Left cardiac atrium (tissue), 4 donors: ENCODE results near the gene PHF12. TPM values are rescaled to one million over a fixed set of nuclear protein-coding genes. Genes with fewer than 3 reads are reported as not detected.
"Not testable (repeated sequence)": the region's sequence is repeated elsewhere in the genome, so short reads cannot be mapped to it uniquely, and the experiment has no call there.

ENCODE experiments used
- ATAC-seq, 2 donors: fragments of 200-7000 bp; cut with Tn5 transposase; one replicate each; pipeline ENCODE4 v1.9.1; 2020; ENCODE audit warnings: mild to moderate bottlenecking in 2 of 2, moderate library complexity in 2 of 2
- DNase-seq: peaks from one replicate; pipeline ENCODE4 v3.0.0-alpha.2; 2020
- intact Hi-C, 2 donors: fragments of 100-400 bp; cut with DNase I; formaldehyde crosslinking; loops; one replicate each; pipeline versions ENCODE4 v1.14.1 to v1.15.1; 2022 to 2023
- total RNA-seq, 2 donors: library from RNA; stranded (reverse); fragmentation: NEBNext Ultra II Directional; extraction: Animal tissue kit (Norgen Biotek cat#: 25700); gene quantifications; one replicate each; pipeline ENCODE4 v1.2.1, GENCODE V29; 2021
- donor health status: DM: no; HTN: yes; CAD: no.
- donor health status: DM: no; HTN: yes; CAD: no; lungs with severe emphysema.
- donor health status: DM: yes; HTN: yes; CAD: no.
- donor health status: Dilated cardiomyopathy.

PHF12 gene
- total RNA-seq, 2 donors from 2014 or later = 18.8 to 23.4 TPM

DNA sequence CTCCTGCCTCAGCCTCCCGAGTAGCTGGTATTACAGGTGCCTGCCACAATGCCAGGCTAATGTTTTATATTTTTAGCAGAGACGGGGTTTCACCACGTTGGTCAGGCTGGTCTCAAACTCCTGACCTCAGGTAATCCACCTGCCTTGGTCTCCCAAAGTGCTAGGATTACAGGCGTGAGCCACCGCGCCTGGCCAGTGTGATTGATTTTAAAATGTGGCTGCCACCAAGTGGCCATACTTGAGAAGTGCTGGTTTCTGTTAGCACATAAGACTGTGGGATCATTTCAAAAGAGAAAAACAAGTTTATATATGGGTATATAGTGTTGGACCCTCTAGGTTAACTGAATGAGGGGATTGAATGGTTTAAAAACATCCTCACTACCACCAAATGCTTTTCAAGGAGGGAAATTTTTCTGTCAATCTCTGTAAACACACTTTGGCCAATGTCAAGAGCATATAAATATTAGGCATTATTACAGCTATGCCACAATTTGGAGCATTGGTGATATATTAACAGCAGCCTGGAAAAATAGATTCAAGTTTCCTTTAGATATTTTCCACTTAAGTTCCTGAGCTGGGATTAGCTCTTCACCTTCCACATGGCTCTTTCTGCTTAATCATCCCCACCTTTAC, 34.9 kb downstream of the PHF12 start:
- DNase-seq (no peak), ATAC-seq (peak; percentile 63 to 71)
- intact Hi-C loops = loop anchor here in 1 of 2 donors (5.0 kb wide), 1 partner anchor 154 kb away; no protein-coding TSS in a partner anchor

DNA sequence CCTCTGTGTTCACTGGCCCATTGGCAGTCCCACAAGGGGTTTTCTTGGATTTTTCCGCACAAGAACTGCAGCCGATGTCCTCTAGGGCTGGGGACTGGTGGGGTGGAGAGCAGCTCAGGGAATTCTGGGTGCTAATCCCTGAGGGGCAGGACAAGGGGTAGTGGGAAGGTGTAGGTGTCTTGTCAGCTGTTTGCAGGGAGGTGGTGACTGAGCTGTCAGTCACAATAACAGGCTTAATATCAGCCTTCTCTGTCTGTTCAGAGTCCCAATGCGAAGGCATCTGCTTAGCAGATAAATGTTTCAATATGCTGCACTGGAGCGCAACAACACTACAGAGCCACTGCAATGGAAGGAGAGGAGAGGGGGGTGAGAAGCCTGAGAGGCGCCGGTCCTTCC, 38.4 kb downstream of the PHF12 start:
- intact Hi-C loops = no loop called here
- DNase-seq = no peak
- ATAC-seq = no peak

DNA sequence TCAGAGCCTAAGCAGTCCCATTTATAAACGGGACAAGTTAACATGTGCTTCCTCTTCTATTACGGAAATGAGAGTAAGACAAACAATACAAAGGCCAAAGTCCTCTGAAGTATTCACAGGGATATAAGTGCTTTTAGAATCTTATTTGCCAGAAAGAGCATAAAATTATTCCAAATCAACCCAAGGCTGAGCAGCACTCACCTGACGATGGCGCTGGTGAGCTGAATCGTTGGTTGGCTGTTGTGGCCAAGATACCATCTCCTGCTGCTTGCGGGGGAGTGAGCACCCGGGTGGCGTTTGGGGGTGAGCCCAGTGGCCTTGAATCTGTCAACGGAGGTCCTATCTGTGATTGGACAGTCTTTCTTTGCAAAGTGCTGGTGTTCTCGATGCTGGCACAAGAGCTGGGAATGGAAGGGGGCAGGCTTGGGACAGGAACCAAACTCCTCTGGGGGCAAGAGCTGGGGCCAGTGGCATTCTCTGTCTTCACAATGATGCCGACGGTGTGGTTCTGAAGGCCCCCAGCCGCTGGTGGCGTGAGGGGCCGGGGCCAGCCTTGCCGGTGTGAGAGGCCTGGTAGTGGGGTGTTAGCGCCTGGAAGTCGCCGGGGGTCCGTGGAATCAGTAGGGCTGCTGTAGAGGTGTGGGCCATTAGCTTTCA, 38.9 kb downstream of the PHF12 start:
- intact Hi-C loops = no loop called here
- DNase-seq = no peak
- ATAC-seq = no peak

DNA sequence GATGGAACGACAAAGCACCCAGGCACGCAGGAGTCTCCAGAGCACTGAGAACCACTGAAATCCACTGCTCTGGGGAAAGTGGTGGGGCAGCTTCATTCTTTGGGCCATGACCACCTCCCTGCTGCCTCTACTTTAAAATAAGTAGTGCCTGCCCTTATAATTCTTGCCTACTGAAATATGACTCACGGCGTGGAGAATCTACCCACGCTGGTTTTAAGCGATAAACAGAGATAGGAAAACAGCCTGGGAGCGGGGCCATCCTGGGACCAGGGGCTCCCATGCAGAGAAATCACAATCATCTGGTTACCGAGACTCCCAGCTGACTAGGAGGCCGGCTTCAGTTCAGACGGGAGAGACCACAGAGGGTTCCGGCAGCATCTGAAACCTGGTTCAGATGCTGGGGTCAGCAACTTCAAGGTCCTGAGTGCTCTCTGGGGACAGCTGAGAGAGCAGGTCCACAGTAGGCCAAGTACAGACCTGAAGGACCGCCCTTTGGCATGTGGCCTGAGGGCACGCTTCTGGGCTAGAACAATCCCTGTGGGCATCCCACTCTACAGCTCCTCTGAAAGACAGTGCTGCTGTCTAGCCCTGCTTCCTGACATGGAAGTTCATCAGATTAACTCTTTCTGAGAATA, 39.8 kb downstream of the PHF12 start:
- intact Hi-C loops = no loop called here
- DNase-seq (no peak), ATAC-seq (no peak)

DNA sequence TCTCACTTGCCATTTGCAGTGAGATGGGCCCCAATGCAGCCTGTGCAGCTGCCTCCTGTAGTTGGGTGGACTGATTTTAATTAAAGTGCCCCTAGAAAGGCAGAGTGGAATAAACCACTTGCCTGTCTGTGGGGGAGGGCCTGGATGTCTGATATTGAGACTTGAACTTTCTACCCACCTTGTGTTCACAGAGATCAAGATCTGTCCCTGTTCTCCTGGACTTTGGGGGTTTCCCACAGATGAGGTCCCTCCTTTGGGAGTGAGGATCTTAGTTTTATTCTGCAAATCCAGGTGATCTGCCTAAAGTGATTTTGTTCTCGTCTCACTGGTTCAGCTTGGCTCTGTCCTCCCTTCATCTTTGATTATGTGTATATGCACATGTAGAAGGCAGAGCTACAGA, 40.8 kb downstream of the PHF12 start:
- intact Hi-C loops = no loop called here
- no peak for DNase-seq
- no peak for ATAC-seq

DNA sequence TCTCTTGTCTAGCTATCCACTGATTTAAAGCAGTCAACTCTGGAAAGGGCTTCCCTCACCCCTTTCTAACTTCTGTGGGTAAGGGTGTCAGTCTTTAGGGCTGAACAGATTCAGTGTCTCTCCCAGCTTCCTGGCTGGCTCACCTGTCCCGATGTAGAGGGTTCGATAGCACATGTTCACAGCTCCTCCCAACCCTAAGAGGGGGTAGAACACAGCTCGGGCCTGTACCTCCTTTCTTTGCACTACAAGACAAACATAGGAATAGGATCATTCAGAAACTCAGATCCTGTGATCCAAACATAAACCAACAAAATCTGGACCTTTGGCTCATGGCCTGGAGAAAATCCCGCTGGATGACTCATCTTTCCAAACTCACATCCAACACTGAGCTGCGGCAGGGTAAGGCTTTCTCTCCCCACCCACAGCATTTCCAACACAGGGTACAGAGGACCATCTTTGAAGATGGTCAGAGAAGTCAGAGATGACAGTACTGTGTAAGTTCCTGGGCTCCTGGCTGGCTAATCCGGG, 42.6 kb downstream of the PHF12 start:
- ATAC-seq (peak; percentile 44 to 71), DNase-seq (peak; percentile 49)
- intact Hi-C loops = loop anchor here in 1 of 2 donors (10.0 kb wide), 1 partner anchor 144 kb away; no protein-coding TSS in a partner anchor

DNA sequence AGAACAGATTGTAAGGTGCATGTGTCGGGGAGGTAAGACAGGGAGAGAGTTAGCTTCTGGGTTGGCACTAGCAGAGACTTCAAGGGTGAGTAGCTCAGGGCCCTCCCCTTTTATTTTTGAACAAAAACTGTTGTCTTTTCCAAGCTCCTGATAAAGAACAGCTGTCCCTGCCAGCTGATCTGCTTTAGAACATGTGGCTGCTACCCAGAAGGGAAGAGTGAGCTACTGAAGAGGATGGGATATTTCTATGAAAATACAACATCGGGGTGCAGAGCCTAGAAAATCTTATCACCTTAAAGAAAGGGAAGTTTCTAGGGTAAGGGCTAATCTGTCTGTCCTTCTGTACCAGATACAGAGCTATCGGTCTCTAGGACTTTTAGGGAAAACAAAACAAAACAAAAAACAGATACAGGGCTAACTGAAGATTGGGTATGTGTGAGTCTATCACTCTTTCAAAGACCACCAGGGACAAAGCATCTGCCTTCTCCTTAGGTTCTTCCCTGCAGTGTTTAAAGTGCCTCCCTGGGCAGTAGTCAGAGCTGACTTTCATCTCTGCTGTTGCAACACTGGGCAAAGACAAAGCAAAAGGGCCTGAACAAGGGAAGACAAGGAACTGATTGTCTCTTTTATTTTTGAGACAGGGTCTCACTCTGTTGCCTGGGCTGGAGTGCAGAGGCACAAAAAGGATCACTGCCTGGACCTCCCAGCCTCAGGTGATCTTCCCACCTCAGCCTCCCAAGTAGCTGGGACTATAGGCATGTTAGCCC, 43.4 kb downstream of the PHF12 start:
- intact Hi-C loops = loop anchor here in 1 of 2 donors (10.0 kb wide), 1 partner anchor 143 kb away; no protein-coding TSS in a partner anchor
- ATAC-seq (peak in 1 of 2 donors; percentile 8), DNase-seq (no peak)

DNA sequence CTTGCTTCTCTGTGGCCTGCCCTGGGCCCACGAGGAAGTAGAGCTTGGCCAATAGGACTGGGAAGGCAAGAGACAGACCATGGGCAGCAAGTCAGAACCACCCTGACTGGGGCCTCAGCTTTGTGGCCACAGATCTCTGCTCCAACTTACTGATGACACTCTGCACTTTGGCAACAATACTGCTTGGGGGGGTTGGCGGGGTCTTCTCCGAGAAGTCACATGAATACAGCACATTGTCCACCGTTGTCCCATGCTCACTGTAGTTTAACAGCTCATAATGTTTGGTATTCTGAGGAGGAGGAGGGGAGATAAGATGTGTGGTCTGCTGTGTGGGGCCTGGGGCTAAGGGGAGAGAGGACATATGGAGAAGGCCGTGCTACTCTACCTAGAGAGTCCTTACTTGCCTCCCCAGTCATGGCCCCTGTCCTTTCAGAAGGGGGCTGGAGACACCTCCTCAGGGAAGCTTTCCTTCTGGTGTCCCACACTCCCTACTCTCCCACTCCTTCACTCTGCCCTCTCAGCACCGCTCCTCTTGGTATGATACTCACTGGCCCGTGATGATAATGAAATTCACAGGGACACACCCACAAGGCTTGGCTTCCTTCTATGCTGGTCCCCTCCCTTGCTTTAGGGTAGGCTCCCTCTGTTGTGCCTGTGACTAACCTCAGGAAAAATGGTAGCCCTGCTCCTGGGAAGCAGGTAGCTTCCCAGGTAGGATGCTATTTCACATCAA, 44.4 kb downstream of the PHF12 start:
- ATAC-seq = no peak
- intact Hi-C loops = loop anchor here in 1 of 2 donors (10.0 kb wide), 1 partner anchor 142 kb away; no protein-coding TSS in a partner anchor
- DNase-seq = no peak

DNA sequence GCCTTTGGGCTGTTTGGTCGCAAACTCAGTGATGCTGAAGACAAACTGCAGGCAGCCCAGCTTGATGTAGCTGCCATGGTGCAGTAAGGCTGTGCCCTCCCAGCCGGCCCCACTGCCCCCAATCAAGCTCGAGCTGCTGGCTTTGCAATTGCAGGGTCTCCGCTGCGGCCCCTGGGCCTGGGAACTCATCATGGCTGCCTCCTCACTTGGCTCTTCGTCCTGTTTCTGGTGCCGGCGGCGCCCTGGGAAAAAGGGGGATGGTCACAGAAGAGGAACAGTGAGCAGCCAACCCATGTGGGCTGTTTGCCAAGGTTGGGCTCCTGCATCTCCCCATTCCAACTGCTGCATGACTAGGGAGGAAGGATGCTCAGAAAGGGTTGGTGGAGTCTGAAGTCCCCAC, 45.0 kb downstream of the PHF12 start:
- intact Hi-C loops = loop anchor here in 1 of 2 donors (10.0 kb wide), 1 partner anchor 141 kb away; no protein-coding TSS in a partner anchor
- ATAC-seq = no peak

DNA sequence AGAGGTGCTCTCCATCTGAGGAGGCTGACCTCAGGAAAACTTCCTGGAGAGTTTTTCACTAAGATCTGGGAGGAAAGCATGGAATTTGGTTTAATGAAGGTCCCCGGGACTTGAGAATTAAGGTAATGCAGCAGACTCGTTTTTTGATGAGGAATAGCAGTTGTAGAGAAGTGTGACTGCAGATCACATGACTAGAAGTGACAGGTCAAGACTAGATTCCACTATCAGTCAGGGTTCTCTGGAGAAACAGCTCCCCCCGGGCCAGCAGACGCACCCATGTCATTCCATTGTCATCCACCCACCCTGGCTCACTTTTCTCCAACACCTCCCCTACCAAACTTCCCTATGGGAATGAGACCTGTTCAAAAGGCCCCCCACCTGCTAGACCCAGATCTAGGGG, 46.5 kb downstream of the PHF12 start:
- DNase-seq = no peak
- intact Hi-C loops = loop anchor here (5.0 to 10.0 kb wide), 2 partner anchors 48 to 140 kb away; partner anchors contain the start of gene PHF12 (in 1 of the 2)
- ATAC-seq = no peak

More for the DNA sequence above, 45.0 kb downstream of the PHF12 start:
- DNase-seq = no peak

DNA sequence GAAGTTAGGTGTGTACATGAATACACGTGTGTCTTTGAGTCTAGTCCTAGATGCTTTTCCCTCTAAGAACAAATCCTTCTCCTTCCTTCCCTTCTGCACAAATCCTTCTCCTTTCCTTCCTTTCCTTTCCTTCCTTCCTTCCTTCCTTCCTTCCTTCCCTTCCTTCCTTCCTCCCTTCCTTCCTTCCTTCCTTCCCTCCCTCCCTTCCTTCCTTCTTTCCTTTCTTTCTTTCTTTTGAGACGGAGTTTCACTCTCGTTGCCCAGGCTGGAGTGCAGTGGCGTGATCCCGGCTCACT, 47.8 kb downstream of the PHF12 start:
- not testable (repeated sequence) for DNase-seq, ATAC-seq
- intact Hi-C loops = loop anchor here (5.0 to 10.0 kb wide), 2 partner anchors 49 to 139 kb away; partner anchors contain the start of gene PHF12 (in 1 of the 2)

DNA sequence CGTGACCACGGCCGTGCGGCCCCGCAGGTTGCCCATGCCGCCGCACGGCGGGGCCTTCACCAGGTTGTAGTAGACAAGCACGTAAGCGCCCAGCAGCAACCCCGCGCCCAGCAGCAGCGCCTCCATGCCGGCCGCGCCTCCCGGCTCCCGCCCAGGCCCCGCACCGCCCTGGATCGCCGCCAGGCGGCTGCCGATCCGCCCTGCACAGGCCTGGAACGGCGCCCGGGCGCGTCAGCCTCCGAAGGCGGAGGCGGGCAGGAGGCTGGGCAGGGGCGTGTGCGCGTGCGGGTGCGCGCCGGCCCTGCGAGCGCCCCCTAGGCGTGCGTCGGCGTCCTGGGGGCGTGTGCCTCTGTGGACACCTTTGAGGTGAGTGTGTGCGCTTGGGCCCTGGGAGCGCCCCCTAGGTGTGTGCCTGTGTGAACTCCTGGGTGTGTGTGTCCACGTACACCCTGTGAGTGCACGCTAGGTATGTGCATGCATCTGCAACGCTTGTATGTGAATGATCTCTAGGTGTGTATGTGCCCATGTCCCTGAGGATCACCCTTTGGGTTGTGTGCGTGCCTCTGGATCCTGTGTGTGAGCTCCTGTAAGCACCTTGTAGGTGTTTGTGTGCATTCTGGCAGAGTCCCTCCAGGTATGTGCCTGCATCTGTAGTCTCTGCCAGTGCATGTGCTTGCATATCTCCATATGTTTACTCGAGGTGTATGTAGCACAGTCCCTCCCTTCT, 48.3 kb downstream of the PHF12 start, which contains the start of gene DHRS13:
Gene DHRS13 (minus strand): TSS at position 261 of the 727 bp plus-strand sequence. CDS start 135 bp downstream, at position 126.
- peak; percentile 91 for DNase-seq
- intact Hi-C loops = loop anchor here (5.0 to 10.0 kb wide), 2 partner anchors 49 to 138 kb away; partner anchors contain the start of gene PHF12 (in 1 of the 2)
- ATAC-seq = peak; percentile 94 to 95

DNA sequence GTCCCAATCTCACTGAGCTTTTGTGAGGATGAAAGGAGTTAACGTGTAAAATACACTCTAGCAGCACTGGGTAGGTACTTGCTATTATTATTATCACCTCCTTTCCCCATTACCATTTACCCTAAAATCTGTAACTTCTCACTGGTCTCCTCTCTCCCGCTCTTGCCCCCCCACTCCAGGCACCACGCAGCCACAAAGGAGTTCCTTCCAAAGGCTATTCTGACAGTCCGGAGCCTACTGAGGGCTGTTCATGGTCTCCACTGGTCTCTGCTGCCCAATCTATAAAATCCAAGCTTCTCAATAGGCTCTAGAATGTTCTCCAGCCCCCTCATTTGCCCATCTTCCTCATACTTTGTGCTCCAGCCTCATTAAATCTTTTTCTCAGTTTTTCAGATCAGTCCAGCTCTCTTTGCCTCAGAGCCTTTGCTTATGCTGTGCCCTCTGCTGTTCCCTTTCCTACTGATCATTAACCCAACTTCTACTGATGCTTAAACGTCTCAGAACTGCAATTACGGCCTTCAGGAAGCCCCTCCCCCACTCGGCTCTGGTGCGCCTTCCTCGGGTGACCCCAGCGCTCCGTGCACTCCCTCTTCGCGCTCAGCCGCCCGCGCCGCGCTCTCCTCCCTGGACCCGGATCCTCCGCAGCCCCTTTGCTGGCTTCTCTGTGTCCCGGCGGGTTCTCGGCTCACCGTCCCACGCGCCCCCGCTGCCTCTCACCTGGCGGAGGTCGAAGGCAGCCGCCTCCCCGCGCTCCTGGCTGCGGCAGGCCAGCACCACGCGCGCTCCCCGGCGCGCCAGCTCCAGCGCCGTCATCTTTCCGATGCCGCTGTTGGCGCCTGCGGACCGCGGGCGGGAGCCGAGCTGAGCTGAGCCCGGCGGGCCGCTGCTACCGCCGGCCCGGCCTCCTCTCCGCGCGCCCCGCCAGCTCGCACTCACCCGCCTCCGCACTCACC, 49.2 kb downstream of the PHF12 start:
- intact Hi-C loops = loop anchor here (5.0 to 10.0 kb wide), 2 partner anchors 50 to 137 kb away; partner anchors contain the start of gene PHF12 (in 1 of the 2)
- ATAC-seq (peak; percentile 55 to 65), DNase-seq (peak; percentile 58)

DNA sequence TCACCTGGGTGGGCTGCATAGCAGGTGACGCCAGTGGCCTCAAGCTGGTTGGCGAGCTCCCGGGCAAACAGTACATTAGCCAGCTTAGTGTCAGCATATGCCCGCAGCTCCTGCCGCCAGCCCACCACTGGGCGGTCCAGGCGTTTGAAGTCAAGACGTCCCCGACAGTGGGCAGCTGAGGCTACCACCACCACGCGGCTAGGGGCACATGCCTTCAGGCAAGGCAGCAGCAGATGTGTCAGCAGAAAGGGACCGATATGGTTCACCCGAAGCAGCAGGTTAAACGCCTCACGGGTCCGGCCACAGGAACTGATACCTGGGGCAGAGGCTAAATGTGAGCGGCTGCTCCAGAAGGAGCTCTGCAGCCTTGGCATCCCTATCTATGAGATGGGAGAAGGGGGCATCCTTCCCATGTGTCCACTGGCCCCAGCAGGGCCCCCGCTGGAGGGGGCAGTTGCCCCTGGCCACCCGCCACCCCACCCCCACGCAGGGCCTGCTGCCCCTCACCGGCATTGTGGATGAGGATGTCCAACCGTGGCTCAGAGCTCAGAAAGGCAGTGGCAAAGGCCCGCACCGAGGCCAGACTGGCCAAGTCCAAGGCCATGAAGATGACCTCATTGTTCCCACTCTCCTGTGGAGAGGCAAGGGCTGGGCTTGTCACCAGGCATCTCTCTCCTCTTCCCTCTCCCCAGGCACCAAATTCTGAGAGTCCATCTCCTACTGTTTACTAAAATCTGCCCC, 50.2 kb downstream of the PHF12 start:
- DNase-seq = no peak
- intact Hi-C loops = loop anchor here (5.0 to 10.0 kb wide), 2 partner anchors 51 to 136 kb away; partner anchors contain the start of gene PHF12 (in 1 of the 2)
- ATAC-seq = no peak

DNA sequence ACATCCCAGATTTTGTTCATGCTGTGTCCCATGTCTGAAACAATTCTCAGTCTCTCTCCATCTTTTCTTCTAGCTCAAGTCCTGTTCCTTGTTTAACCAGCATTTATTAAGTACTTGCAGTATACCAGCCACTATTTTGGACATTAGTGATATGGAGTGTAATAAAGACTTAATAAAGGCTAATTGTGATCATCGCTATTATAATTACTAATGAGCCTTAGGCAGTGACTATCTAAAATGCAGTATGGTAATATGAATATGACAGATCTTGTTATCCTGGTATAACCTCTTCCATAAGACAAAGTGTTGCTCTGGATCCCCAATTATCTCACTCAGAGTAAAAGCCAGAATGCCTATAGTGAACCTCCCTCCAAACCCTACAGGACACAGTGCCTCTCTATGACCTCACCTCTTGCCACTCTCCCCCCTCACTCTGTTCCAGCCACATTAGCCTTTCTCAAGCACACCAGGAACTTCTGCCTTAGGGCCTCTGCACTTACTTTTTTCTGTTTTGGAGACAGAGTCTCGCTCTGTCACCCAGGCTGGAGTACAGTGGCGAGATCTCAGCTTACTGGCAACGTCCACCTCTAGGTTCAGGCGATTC, 52.0 kb downstream of the PHF12 start:
- no peak for ATAC-seq
- intact Hi-C loops = no loop called here

More for the DNA sequence above, 52.0 kb downstream of the PHF12 start:
- DNase-seq = no peak
